IMR-90 (cell line): ENCODE measurements around the gene IFFO2. TPM values are rescaled to one million over a fixed set of nuclear protein-coding genes. Genes with fewer than 3 reads are reported as not detected.

Experiments used
- ATAC-seq: fragments of 200-7000 bp; cut with Tn5 transposase; 2 replicates; pipeline ENCODE4 v1.9.1; 2020; ENCODE audit warnings: low read depth, mild to moderate bottlenecking, moderate library complexity
- BruUV-seq: library from RNA; stranded (reverse); fragments of 400-500 nt; replicated peaks from 2 replicates; lab custom pipeline; 2021; lab: Mats Ljungman, UMichigan
- CTCF ChIA-PET: fragments of 300-600 bp; formaldehyde crosslinking; extraction: SDS; loops from one replicate; lab custom pipeline; 2021; ENCODE audit warnings: antibody characterized with exemption; lab: Yijun Ruan, JAX
- POLR2A ChIA-PET: fragments of 300-600 bp; sonication (Branson Sonifier 250); formaldehyde crosslinking; loops from one replicate; lab custom pipeline; 2022; ENCODE audit warnings: antibody characterized with exemption; ENCODE audit not compliant: unreplicated experiment; lab: Charles Lee
- DNase-seq: peaks from one replicate; pipeline ENCODE4 v3.0.0; 2013
- H2AFZ ChIP-seq: replicated peaks from 2 replicates; pipeline ENCODE3; 2013; ENCODE audit warnings: low read length, mild to moderate bottlenecking; ENCODE audit not compliant: poor library complexity
- H2AK5ac ChIP-seq: 2 replicates; pipeline ENCODE4 v1.6.1; 2013; ENCODE audit warnings: low read depth, low read length, inconsistent platforms
- H2AK9ac ChIP-seq: replicated peaks from 2 replicates; pipeline ENCODE3; 2013; ENCODE audit warnings: mild to moderate bottlenecking, low read depth, low read length, moderate library complexity; ENCODE audit not compliant: poor library complexity
- H2BK120ac ChIP-seq: 2 replicates; pipeline ENCODE4 v1.6.1; 2013; ENCODE audit warnings: low read depth, low read length, inconsistent platforms
- H2BK15ac ChIP-seq: 3 replicates; pipeline ENCODE4 v1.6.1; 2013; ENCODE audit warnings: low read depth, low read length, inconsistent platforms
- H2BK20ac ChIP-seq: 2 replicates; pipeline ENCODE4 v1.6.1; 2013; ENCODE audit warnings: low read depth, mild to moderate bottlenecking, inconsistent platforms, low read length, moderate library complexity
- H2BK5ac ChIP-seq: 2 replicates; pipeline ENCODE4 v1.6.1; 2013; ENCODE audit warnings: mild to moderate bottlenecking, low read depth, low read length, inconsistent platforms; ENCODE audit not compliant: poor library complexity, severe bottlenecking
- H3K14ac ChIP-seq: replicated peaks from 2 replicates; pipeline ENCODE4 v1.6.1; 2013; ENCODE audit warnings: low read depth, low read length, inconsistent platforms
- H3K18ac ChIP-seq: 2 replicates; pipeline ENCODE4 v1.6.1; 2013; ENCODE audit warnings: low read depth, low read length, control low read depth
- H3K23ac ChIP-seq: 2 replicates; pipeline ENCODE4 v1.6.1; 2013; ENCODE audit warnings: low read depth, low read length, inconsistent platforms
- H3K27ac ChIP-seq: 2 replicates; pipeline ENCODE4 v1.5.1; 2013; ENCODE audit warnings: mild to moderate bottlenecking, control low read depth, low read length; ENCODE audit not compliant: insufficient read depth
- H3K27me3 ChIP-seq: 2 replicates; pipeline ENCODE4 v1.6.1; 2013; ENCODE audit warnings: low read length; ENCODE audit not compliant: control insufficient read depth, insufficient read depth
- H3K36me3 ChIP-seq: 2 replicates; pipeline ENCODE4 v1.6.1; 2013; ENCODE audit warnings: low read length, mixed read lengths; ENCODE audit not compliant: control insufficient read depth, insufficient read depth
- H3K4ac ChIP-seq: 2 replicates; pipeline ENCODE4 v1.6.1; 2013; ENCODE audit warnings: low read depth, low read length, inconsistent platforms
- H3K4me1 ChIP-seq: 2 replicates; pipeline ENCODE4 v1.6.1; 2013; ENCODE audit warnings: low read length, mixed read lengths; ENCODE audit not compliant: control insufficient read depth, insufficient read depth
- H3K4me2 ChIP-seq: 2 replicates; pipeline ENCODE4 v1.6.1; 2013; ENCODE audit warnings: low read depth, mild to moderate bottlenecking, control low read depth, low read length, moderate library complexity
- H3K4me3 ChIP-seq: 2 replicates; pipeline ENCODE4 v1.5.1; 2013; ENCODE audit warnings: low read depth, mild to moderate bottlenecking, control low read depth, low read length, moderate library complexity; ENCODE audit not compliant: insufficient read depth
- H3K56ac ChIP-seq: 2 replicates; pipeline ENCODE4 v1.6.1; 2013; ENCODE audit warnings: low read length, inconsistent platforms; ENCODE audit not compliant: insufficient read depth; ENCODE audit errors: extremely low read depth
- H3K79me1 ChIP-seq, 2 experiments: 2 replicates each; pipeline ENCODE4 v1.6.1; 2013; ENCODE audit warnings: low read length in 2 of 2, inconsistent platforms in 1 of 2, low read depth in 1 of 2
- H3K9ac ChIP-seq: 2 replicates; pipeline ENCODE4 v1.6.1; 2013; ENCODE audit warnings: low read depth, low read length, control low read depth
- H3K9me1 ChIP-seq: 2 replicates; pipeline ENCODE4 v1.6.1; 2013; ENCODE audit warnings: low read length, inconsistent platforms; ENCODE audit not compliant: insufficient read depth
- H3K9me3 ChIP-seq: 2 replicates; pipeline ENCODE4 v1.6.1; 2013; ENCODE audit warnings: low read length; ENCODE audit not compliant: control insufficient read depth, insufficient read depth
- H4K20me1 ChIP-seq: 2 replicates; pipeline ENCODE4 v1.6.1; 2013; ENCODE audit warnings: low read length, inconsistent platforms; ENCODE audit not compliant: insufficient read depth
- H4K5ac ChIP-seq: 2 replicates; pipeline ENCODE4 v1.6.1; 2013; ENCODE audit warnings: mild to moderate bottlenecking, low read depth, low read length, control low read depth
- H4K8ac ChIP-seq, 2 experiments: 2 replicates each; pipeline ENCODE4 v1.6.1; 2013; ENCODE audit warnings: low read depth in 2 of 2, low read length in 2 of 2, control low read depth in 1 of 2, inconsistent platforms in 1 of 2
- H4K91ac ChIP-seq: 2 replicates; pipeline ENCODE4 v1.6.1; 2013; ENCODE audit warnings: low read depth, low read length, inconsistent platforms; ENCODE audit not compliant: insufficient read depth
- BHLHE40 ChIP-seq: fragments of 150-350 bp; IDR thresholded peaks from 2 replicates; pipeline ENCODE4 v1.6.1; 2016; ENCODE audit warnings: mild to moderate bottlenecking, low read depth, low read length
- ELK1 ChIP-seq: fragments of 150-350 bp; IDR thresholded peaks from 2 replicates; pipeline ENCODE4 v1.6.1; 2016; ENCODE audit warnings: low read depth, mild to moderate bottlenecking, low read length, moderate library complexity, borderline replicate concordance
- WGBS, 2 experiments: methylation state at CpG; one replicate each; pipeline versions ENCODE4 v1.1.5 to v1.1.7; 2013; ENCODE audit warnings: missing lambda C conversion rate in 2 of 2; ENCODE audit not compliant: insufficient read length in 1 of 2; ENCODE audit errors: extremely low coverage in 2 of 2; 5-methylcytosine and 5-hydroxymethylcytosine counted together
- dilution Hi-C: fragments of 300-500 bp; cut with HindIII; formaldehyde crosslinking; loops from one replicate; pipeline ENCODE4 v1.14.3; 2018; ENCODE audit warnings: low sequenced_read_pairs; ENCODE audit not compliant: unreplicated experiment
- in situ Hi-C: fragments of 300-500 bp; cut with MboI; formaldehyde crosslinking; loops from 3 replicates; pipeline ENCODE4 v1.14.3; 2019; ENCODE audit warnings: low sequenced_read_pairs, inconsistent platforms, mixed read lengths
- intact Hi-C: fragments of 100-400 bp; cut with micrococcal nuclease; formaldehyde crosslinking; loops from 2 replicates; pipeline ENCODE4 v1.10.0; 2022
- polyA plus RNA-seq, 3 experiments: library from polyadenylated mRNA; depleted of rRNA; stranded (reverse); fragments of >200 nt; gene quantifications; 2 replicates each; pipeline ENCODE4 v1.2.3, GENCODE V29; 2012; ENCODE audit warnings: low replicate concordance in 1 of 3
- total RNA-seq: library from RNA; depleted of rRNA; stranded (reverse); fragments of >200 nt; gene quantifications from 2 replicates; pipeline ENCODE4 v1.2.3, GENCODE V29; 2012

IFFO2 gene
- total and polyA plus RNA-seq, 2 of the 4 experiments (the other 2 are of a cell fraction): 14.5 to 18.2 TPM

- intact Hi-C loops: no loop called here
Observed at GRCh38 chr1:18962121-18962721, 5.7 kb upstream of the IFFO2 start.

More at GRCh38 chr1:18962121-18962721, 5.7 kb upstream of the IFFO2 start:
- Histone ChIP-seq H2AFZ (no peak overlapping the region), H3K27ac (no peak overlapping the region), H4K8ac (no peak overlapping the region; a peak in 1 of 4 replicates), H3K4me2 (no peak overlapping the region), H2BK120ac (no peak overlapping the region), H3K9me3 (no peaks in the 10 kb centered on the region), H3K79me1 (no peaks in the 10 kb centered on the region; a peak in 1 of 4 replicates), H3K14ac (no peak overlapping the region), H3K36me3 (no peaks in the 10 kb centered on the region), H4K91ac (no peak overlapping the region), H3K4me1 (peaks cover 11% of the 10 kb centered on the region), H4K20me1 (no peaks in the 10 kb centered on the region), H3K18ac (no peak overlapping the region), H3K9me1 (peaks cover 8% of the 10 kb centered on the region), H3K27me3 (peaks cover 6% of the 10 kb centered on the region; the same call in 1 of the 2 replicates), H3K4ac (no peak overlapping the region), H2AK5ac (no peak overlapping the region), H2BK15ac (no peak overlapping the region), H3K56ac (no peak overlapping the region), H4K5ac (no peak overlapping the region), H3K23ac (no peak overlapping the region), H3K4me3 (no peak overlapping the region), H3K9ac (no peak overlapping the region), H2BK20ac (no peak overlapping the region), H2BK5ac (no peak overlapping the region), H2AK9ac (no peak overlapping the region)
- 32% methylated on average over 2 of the region's 9 CpGs; no CpG with 5 or more reads in 1 of the 2 experiments for WGBS, 2 experiments
- no TSS peak for BruUV-seq
- in situ Hi-C loops (loop anchor here (5.0 kb wide), 1 partner anchor 35 kb away; no protein-coding TSS in a partner anchor), dilution Hi-C loops (no loop called here)
- POLR2A ChIA-PET: no interaction called here
- TF ChIP-seq ELK1 (no peak), BHLHE40 (peak; percentile 37; the same call in 1 of the 2 replicates)
- DNase-seq: no peak
- CTCF ChIA-PET: interaction anchor here (0.5 to 0.6 kb wide), 2 partner anchors 13 to 705 kb away, joined by 3 to 4 read pairs; no protein-coding TSS in a partner anchor
- ATAC-seq: peak; percentile 9; the same call in 1 of the 2 replicates
